NCI-H146 treated with DMSO at 0.1 percent for 48 hours (cell line): ENCODE data around the gene CCDC97.

Source experiments
- DNase-seq: peaks from one replicate; lab custom pipeline; 2025; ENCODE audit not compliant: unreplicated experiment; lab: John Stamatoyannopoulos, UW

Gene CCDC97

GRCh38 chr19:41319500-41320184 lies 9.7 kb downstream of the CCDC97 start:
- no peak for DNase-seq

GRCh38 chr19:41320185-41320518 lies 10.2 kb downstream of the CCDC97 start:
- no peak for DNase-seq

GRCh38 chr19:41320568-41320967 lies 10.6 kb downstream of the CCDC97 start:
- no peak for DNase-seq

- no peak for DNase-seq
Measured at GRCh38 chr19:41321204-41321599, 11.2 kb downstream of the CCDC97 start.

GRCh38 chr19:41321600-41322270 lies 11.8 kb downstream of the CCDC97 start:
- no peak for DNase-seq

- no peak for DNase-seq
Measured at GRCh38 chr19:41322451-41322850, 12.5 kb downstream of the CCDC97 start.

- DNase-seq, result no peak
Measured at GRCh38 chr19:41323023-41323422, 13.1 kb downstream of the CCDC97 start.

- DNase-seq, result no peak
Measured at GRCh38 chr19:41323430-41324125, 13.6 kb downstream of the CCDC97 start.

- no peak for DNase-seq
Measured at GRCh38 chr19:41324231-41324702, 14.3 kb downstream of the CCDC97 start.

- peak; percentile 24 for DNase-seq
Measured at GRCh38 chr19:41324921-41325639, 15.1 kb downstream of the CCDC97 start.

- no peak for DNase-seq
Measured at GRCh38 chr19:41325640-41325946, 15.6 kb downstream of the CCDC97 start.

- peak; percentile 21 for DNase-seq
Measured at GRCh38 chr19:41325947-41326706, 16.2 kb downstream of the CCDC97 start.

GRCh38 chr19:41327076-41327575 lies 17.2 kb downstream of the CCDC97 start:
- DNase-seq, result no peak

GRCh38 chr19:41327576-41328156 lies 17.7 kb downstream of the CCDC97 start:
- DNase-seq, result no peak

GRCh38 chr19:41328157-41328841 lies 18.3 kb downstream of the CCDC97 start:
- DNase-seq, result no peak

GRCh38 chr19:41328842-41329225 lies 18.9 kb downstream of the CCDC97 start:
- no peak for DNase-seq

GRCh38 chr19:41330481-41330880 lies 20.5 kb downstream of the CCDC97 start:
- DNase-seq, result no peak

GRCh38 chr19:41330946-41331678 lies 21.1 kb downstream of the CCDC97 start:
- no peak for DNase-seq

GRCh38 chr19:41332000-41332399 lies 22.0 kb downstream of the CCDC97 start:
- peak; percentile 74 for DNase-seq
